HCT116 (cell line): ENCODE data around the gene MYZAP. TPM values are rescaled to one million over a fixed set of nuclear protein-coding genes. Genes with fewer than 3 reads are reported as not detected.

Experiments used
- ATAC-seq: fragments of 200-7000 bp; cut with Tn5 transposase; 2 replicates; pipeline ENCODE4 v1.9.1; 2020; ENCODE audit warnings: mild to moderate bottlenecking, moderate library complexity
- BruUV-seq: library from RNA; stranded (reverse); fragments of 400-500 nt; replicated peaks from 2 replicates; lab custom pipeline; 2021; lab: Mats Ljungman, UMichigan
- CTCF ChIA-PET: fragments of 300-600 bp; sonication (Branson Sonifier 250); formaldehyde crosslinking; loops from one replicate; lab custom pipeline; 2021; ENCODE audit warnings: antibody characterized with exemption; lab: Charles Lee
- POLR2A ChIA-PET: fragments of 300-600, 350-600 bp; sonication (Branson Sonifier 250); formaldehyde crosslinking; loops from one replicate; lab custom pipeline; 2021; ENCODE audit warnings: antibody characterized with exemption; lab: Charles Lee
- RAD21 ChIA-PET, 2 experiments: fragments of 300-600 bp; sonication (Branson Sonifier 250); formaldehyde crosslinking; loops; one replicate each; lab custom pipeline; 2023; ENCODE audit warnings: low total read pairs in 2 of 2; ENCODE audit not compliant: uncharacterized antibody in 2 of 2, unreplicated experiment in 2 of 2, low non-redundant PET in 1 of 2; lab: Charles Lee
- DNase-seq: peaks from one replicate; pipeline ENCODE4 v3.0.0-alpha.2; 2010; ENCODE audit warnings: low read depth, low spot score
- H2AFZ ChIP-seq: fragments of 200-600 bp; shearing (Covaris generic), sonication (generic); 2 replicates; pipeline ENCODE4 v1.6.1; 2017; ENCODE audit warnings: low read depth, mixed run types, mixed read lengths, antibody characterized with exemption, low read length; ENCODE audit not compliant: poor library complexity, severe bottlenecking
- H3K27ac ChIP-seq: 2 replicates; pipeline ENCODE4 v1.5.1; 2012; ENCODE audit warnings: low read depth, low read length
- H3K27me3 ChIP-seq: fragments of 200-600 bp; sonication (generic); 2 replicates; pipeline ENCODE4 v1.6.1; 2016; ENCODE audit warnings: mixed run types, low read length, mixed read lengths; ENCODE audit not compliant: insufficient read depth
- H3K36me3 ChIP-seq, 2 experiments: fragments of 200-500 bp in 1 of 2; fragments of 200-600 bp in 1 of 2; sonication (Bioruptor generic) in 1 of 2; sonication (generic) in 1 of 2; 2 replicates each; pipeline versions ENCODE4 v1.5.1 to v1.6.1; 2014 to 2016; ENCODE audit warnings: low read length in 2 of 2, inconsistent platforms in 1 of 2, mixed read lengths in 1 of 2, mixed run types in 1 of 2; ENCODE audit not compliant: insufficient read depth in 2 of 2, control insufficient read depth in 1 of 2
- H3K4me1 ChIP-seq, 2 experiments: fragments of 200-600 bp in 1 of 2; sonication (generic) in 1 of 2; 2 replicates each; pipeline versions ENCODE4 v1.5.1 to v1.6.1; 2012 to 2017; ENCODE audit warnings: low read length in 2 of 2, inconsistent platforms in 1 of 2, mild to moderate bottlenecking in 1 of 2, mixed read lengths in 1 of 2, mixed run types in 1 of 2, moderate library complexity in 1 of 2; ENCODE audit not compliant: insufficient read depth in 2 of 2, control insufficient read depth in 1 of 2
- H3K4me2 ChIP-seq: fragments of 200-600 bp; sonication (generic); 2 replicates; pipeline ENCODE4 v1.6.1; 2017; ENCODE audit warnings: mixed run types, low read length, mixed read lengths
- H3K4me3 ChIP-seq, 2 experiments: fragments of 200-600 bp in 1 of 2; sonication (generic) in 1 of 2; replicated peaks in 1 of 2; 2 replicates each; pipeline ENCODE4 v1.5.1; 2011 to 2016; ENCODE audit warnings: low read length in 2 of 2, control low read depth in 1 of 2, low read depth in 1 of 2, mild to moderate bottlenecking in 1 of 2, mixed read lengths in 1 of 2, mixed run types in 1 of 2
- H3K79me2 ChIP-seq: fragments of 200-600 bp; sonication (generic); 2 replicates; pipeline ENCODE4 v1.6.1; 2017; ENCODE audit warnings: mild to moderate bottlenecking, mixed run types, low read length, moderate library complexity, mixed read lengths; ENCODE audit not compliant: insufficient read depth
- H3K9ac ChIP-seq: fragments of 200-600 bp; sonication (generic); 2 replicates; pipeline ENCODE4 v1.6.1; 2016; ENCODE audit warnings: low read length, mixed read lengths
- H3K9me2 ChIP-seq: fragments of 200-600 bp; sonication (generic), shearing (Covaris generic); 2 replicates; pipeline ENCODE4 v1.6.1; 2017; ENCODE audit warnings: mixed run types, mild to moderate bottlenecking, moderate library complexity; ENCODE audit not compliant: insufficient read depth
- H3K9me3 ChIP-seq, 2 experiments: fragments of 200-500 bp in 1 of 2; fragments of 200-600 bp in 1 of 2; sonication (Bioruptor generic) in 1 of 2; sonication (generic) in 1 of 2; 2 replicates each; pipeline ENCODE4 v1.6.1; 2014 to 2017; ENCODE audit warnings: low read length in 2 of 2, mixed read lengths in 2 of 2, inconsistent platforms in 1 of 2, low read depth in 1 of 2, mild to moderate bottlenecking in 1 of 2, mixed run types in 1 of 2, moderate library complexity in 1 of 2; ENCODE audit not compliant: control insufficient read depth in 1 of 2, insufficient read depth in 1 of 2
- H4K20me1 ChIP-seq: fragments of 200-600 bp; sonication (generic), shearing (Covaris generic); 2 replicates; pipeline ENCODE4 v1.6.1; 2017; ENCODE audit warnings: mixed run types, mild to moderate bottlenecking, moderate library complexity; ENCODE audit not compliant: insufficient read depth
- CBX3 ChIP-seq: IDR thresholded peaks from 2 replicates; pipeline ENCODE4 v1.6.1; 2012; ENCODE audit warnings: low read depth
- CEBPB ChIP-seq: IDR thresholded peaks from 2 replicates; pipeline ENCODE4 v1.6.1; 2012; ENCODE audit warnings: low read depth
- EGR1 ChIP-seq: IDR thresholded peaks from 2 replicates; pipeline ENCODE4 v1.6.1; 2012; ENCODE audit warnings: low read depth
- ELF1 ChIP-seq: IDR thresholded peaks from 2 replicates; pipeline ENCODE4 v1.6.1; 2012; ENCODE audit warnings: low read depth, borderline replicate concordance
- FOSL1 ChIP-seq: IDR thresholded peaks from 2 replicates; pipeline ENCODE4 v1.6.1; 2012; ENCODE audit warnings: low read depth
- JUND ChIP-seq: IDR thresholded peaks from 2 replicates; pipeline ENCODE4 v1.6.1; 2012
- POLR2A ChIP-seq: IDR thresholded peaks from 2 replicates; pipeline ENCODE4 v1.7.0; 2011; ENCODE audit warnings: borderline replicate concordance; ENCODE audit not compliant: insufficient read depth, insufficient read length; ENCODE audit errors: extremely low read depth
- POLR2AphosphoS5 ChIP-seq: IDR thresholded peaks from 2 replicates; pipeline ENCODE4 v1.6.1; 2011; ENCODE audit warnings: mild to moderate bottlenecking, low read depth, low read length, moderate library complexity
- RAD21 ChIP-seq: IDR thresholded peaks from 2 replicates; pipeline ENCODE4 v1.6.1; 2012; ENCODE audit warnings: low read depth, mild to moderate bottlenecking
- SIN3A ChIP-seq: IDR thresholded peaks from 2 replicates; pipeline ENCODE4 v1.6.1; 2012; ENCODE audit warnings: low read depth
- SRF ChIP-seq: IDR thresholded peaks from 2 replicates; pipeline ENCODE4 v1.6.1; 2012; ENCODE audit warnings: low read depth
- TCF7L2 ChIP-seq: IDR thresholded peaks from 2 replicates; pipeline ENCODE4 v1.7.0; 2011; ENCODE audit warnings: borderline replicate concordance, inconsistent platforms; ENCODE audit not compliant: insufficient read depth, insufficient read length; ENCODE audit errors: extremely low read depth
- YY1 ChIP-seq: IDR thresholded peaks from 2 replicates; pipeline ENCODE4 v1.6.1; 2011; ENCODE audit warnings: low read length, low read depth, moderate library complexity, mild to moderate bottlenecking; ENCODE audit not compliant: insufficient replicate concordance; ENCODE audit errors: extremely low read depth
- ZFX ChIP-seq: fragments of 450-650 bp; IDR thresholded peaks from 2 replicates; pipeline ENCODE4 v1.6.1; 2017
- ZNF274 ChIP-seq: fragments of 200-500 bp; sonication (Bioruptor generic); IDR thresholded peaks from 2 replicates; pipeline ENCODE4 v1.6.1; 2014; ENCODE audit warnings: mild to moderate bottlenecking, low read depth, low read length, inconsistent platforms
- intact Hi-C: fragments of 100-400 bp; cut with micrococcal nuclease; formaldehyde crosslinking; loops from 2 replicates; pipeline ENCODE4 v1.10.0; 2022
- total RNA-seq: library from RNA; stranded (reverse); gene quantifications from one replicate; pipeline ENCODE4 v1.2.1, GENCODE V29; 2021; ENCODE audit not compliant: unreplicated experiment
- TF ChIP-seq, protein P1 (sequence below), 3 experiments: fragments of 200-600 bp in 1 of 3; sonication (generic) in 1 of 3; IDR thresholded peaks in 2 of 3; conservative IDR thresholded peaks in 1 of 3; 2 replicates each; pipeline ENCODE4 v1.5.1; 2012 to 2017; ENCODE audit warnings: low read depth in 2 of 3, low read length in 2 of 3, antibody characterized with exemption in 1 of 3, borderline replicate concordance in 1 of 3, control low read depth in 1 of 3, mild to moderate bottlenecking in 1 of 3, mixed read lengths in 1 of 3, mixed run types in 1 of 3, moderate library complexity in 1 of 3; ENCODE audit not compliant: insufficient read depth in 1 of 3
- TF ChIP-seq, protein P2 (sequence below): IDR thresholded peaks from 2 replicates; pipeline ENCODE4 v1.6.1; 2012
- TF ChIP-seq, protein P3 (sequence below): IDR thresholded peaks from 2 replicates; pipeline ENCODE4 v1.6.1; 2012
- TF ChIP-seq, protein P4 (sequence below): IDR thresholded peaks from 2 replicates; pipeline ENCODE4 v1.6.1; 2011; ENCODE audit warnings: mild to moderate bottlenecking, low read length, moderate library complexity; ENCODE audit not compliant: insufficient replicate concordance; ENCODE audit errors: extremely low read depth

The MYZAP gene
- total RNA-seq, 1 experiment from 2014 or later = 5.8 TPM

DNA sequence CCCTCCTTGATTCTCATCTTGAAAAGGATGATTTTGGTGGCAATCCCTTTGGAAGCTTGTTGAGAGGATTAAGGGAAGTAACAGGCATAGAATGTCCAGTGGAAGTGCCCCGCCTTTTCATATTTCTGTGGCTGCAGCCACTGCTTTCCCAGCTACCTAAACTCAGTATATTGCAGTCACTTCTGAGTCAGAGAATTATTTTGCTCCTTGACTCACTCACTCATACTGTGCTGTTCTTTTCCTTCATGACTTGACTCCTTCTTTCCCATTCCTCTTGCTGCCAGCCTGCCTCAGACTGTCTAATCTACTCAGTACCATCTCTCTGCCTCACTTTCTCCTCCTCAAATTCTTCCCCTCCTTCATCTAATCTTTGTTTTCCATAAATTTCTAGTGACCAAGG is 88.3 kb downstream of the MYZAP start (continued):
- TF ChIP-seq, protein P1, sequence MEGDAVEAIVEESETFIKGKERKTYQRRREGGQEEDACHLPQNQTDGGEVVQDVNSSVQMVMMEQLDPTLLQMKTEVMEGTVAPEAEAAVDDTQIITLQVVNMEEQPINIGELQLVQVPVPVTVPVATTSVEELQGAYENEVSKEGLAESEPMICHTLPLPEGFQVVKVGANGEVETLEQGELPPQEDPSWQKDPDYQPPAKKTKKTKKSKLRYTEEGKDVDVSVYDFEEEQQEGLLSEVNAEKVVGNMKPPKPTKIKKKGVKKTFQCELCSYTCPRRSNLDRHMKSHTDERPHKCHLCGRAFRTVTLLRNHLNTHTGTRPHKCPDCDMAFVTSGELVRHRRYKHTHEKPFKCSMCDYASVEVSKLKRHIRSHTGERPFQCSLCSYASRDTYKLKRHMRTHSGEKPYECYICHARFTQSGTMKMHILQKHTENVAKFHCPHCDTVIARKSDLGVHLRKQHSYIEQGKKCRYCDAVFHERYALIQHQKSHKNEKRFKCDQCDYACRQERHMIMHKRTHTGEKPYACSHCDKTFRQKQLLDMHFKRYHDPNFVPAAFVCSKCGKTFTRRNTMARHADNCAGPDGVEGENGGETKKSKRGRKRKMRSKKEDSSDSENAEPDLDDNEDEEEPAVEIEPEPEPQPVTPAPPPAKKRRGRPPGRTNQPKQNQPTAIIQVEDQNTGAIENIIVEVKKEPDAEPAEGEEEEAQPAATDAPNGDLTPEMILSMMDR (IDR thresholded peaks at IDR 0.05 in 2 of 3, conservative IDR thresholded peaks at IDR 0.05 in 1 of 3; ENCODE audit: borderline replicate concordance in 1 of 3, insufficient read depth in 1 of 3, low read depth in 2 of 3, low read length in 2 of 3) = no peak
- TF ChIP-seq, protein P2, sequence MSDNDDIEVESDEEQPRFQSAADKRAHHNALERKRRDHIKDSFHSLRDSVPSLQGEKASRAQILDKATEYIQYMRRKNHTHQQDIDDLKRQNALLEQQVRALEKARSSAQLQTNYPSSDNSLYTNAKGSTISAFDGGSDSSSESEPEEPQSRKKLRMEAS = no peak
- no peak for TF ChIP-seq ZNF274

DNA sequence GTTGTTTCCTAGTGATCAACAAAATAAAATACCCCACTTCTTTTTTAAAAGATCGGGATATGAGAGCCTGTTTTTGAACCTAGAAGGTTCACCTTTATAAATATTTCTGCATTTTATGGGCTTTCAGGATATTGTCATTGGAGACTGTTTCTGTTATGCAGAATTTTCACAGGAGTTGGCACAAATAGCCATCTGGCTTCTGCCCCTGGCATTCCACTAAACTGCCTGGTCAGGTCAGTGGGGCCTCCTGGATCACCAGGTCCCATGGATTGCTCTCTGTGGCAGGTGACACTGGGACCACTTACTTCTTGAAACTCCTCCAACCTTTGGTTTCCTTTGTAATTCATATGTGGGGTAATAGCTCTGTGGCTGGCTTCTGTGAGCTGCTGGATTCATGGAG is 89.3 kb downstream of the MYZAP start:
- Histone ChIP-seq H3K36me3 (no peaks in the 10 kb centered on the region), H4K20me1 (no peaks in the 10 kb centered on the region), H3K4me1 (peaks cover 0 to 9% of the 10 kb centered on the region in 2 experiments; a peak in 1 of 4 replicates), H3K9me3 (no peaks in the 10 kb centered on the region), H3K9me2 (no peaks in the 10 kb centered on the region), H3K79me2 (no peaks in the 10 kb centered on the region), H3K4me2 (no peak overlapping the region), H3K9ac (no peak overlapping the region), H3K27me3 (no peaks in the 10 kb centered on the region), H3K27ac (no peak overlapping the region), H3K4me3 (no peak overlapping the region), H2AFZ (no peak overlapping the region)
- no peak for TF ChIP-seq JUND
- no peak for TF ChIP-seq SRF
- no peak for TF ChIP-seq ZFX
- no peak for TF ChIP-seq FOSL1
- TF ChIP-seq ZNF274 = no peak
- TF ChIP-seq EGR1 = no peak
- no peak for TF ChIP-seq ELF1
- TF ChIP-seq RAD21 = no peak
- no peak for TF ChIP-seq POLR2A
- no peak for TF ChIP-seq CEBPB
- TF ChIP-seq SIN3A = no peak
- TF ChIP-seq POLR2AphosphoS5 = no peak
- TF ChIP-seq, protein P3, sequence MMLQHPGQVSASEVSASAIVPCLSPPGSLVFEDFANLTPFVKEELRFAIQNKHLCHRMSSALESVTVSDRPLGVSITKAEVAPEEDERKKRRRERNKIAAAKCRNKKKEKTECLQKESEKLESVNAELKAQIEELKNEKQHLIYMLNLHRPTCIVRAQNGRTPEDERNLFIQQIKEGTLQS = no peak
- TF ChIP-seq, protein P1 (IDR thresholded peaks at IDR 0.05 in 2 of 3, conservative IDR thresholded peaks at IDR 0.05 in 1 of 3; ENCODE audit: borderline replicate concordance in 1 of 3, insufficient read depth in 1 of 3, low read depth in 2 of 3, low read length in 2 of 3) = no peak
- no peak for TF ChIP-seq TCF7L2
- no peak for TF ChIP-seq YY1
- TF ChIP-seq, protein P4, sequence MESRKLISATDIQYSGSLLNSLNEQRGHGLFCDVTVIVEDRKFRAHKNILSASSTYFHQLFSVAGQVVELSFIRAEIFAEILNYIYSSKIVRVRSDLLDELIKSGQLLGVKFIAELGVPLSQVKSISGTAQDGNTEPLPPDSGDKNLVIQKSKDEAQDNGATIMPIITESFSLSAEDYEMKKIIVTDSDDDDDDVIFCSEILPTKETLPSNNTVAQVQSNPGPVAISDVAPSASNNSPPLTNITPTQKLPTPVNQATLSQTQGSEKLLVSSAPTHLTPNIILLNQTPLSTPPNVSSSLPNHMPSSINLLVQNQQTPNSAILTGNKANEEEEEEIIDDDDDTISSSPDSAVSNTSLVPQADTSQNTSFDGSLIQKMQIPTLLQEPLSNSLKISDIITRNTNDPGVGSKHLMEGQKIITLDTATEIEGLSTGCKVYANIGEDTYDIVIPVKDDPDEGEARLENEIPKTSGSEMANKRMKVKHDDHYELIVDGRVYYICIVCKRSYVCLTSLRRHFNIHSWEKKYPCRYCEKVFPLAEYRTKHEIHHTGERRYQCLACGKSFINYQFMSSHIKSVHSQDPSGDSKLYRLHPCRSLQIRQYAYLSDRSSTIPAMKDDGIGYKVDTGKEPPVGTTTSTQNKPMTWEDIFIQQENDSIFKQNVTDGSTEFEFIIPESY = no peak
- TF ChIP-seq CBX3 = no peak
- CTCF ChIA-PET = no interaction called here
- RAD21 ChIA-PET = no interaction called here
- intact Hi-C loops = no loop called here
- POLR2A ChIA-PET = no interaction called here
- BruUV-seq = no TSS peak
- no peak for DNase-seq
- no peak for ATAC-seq
